ENCODE results near the gene MACF1.

DNA sequence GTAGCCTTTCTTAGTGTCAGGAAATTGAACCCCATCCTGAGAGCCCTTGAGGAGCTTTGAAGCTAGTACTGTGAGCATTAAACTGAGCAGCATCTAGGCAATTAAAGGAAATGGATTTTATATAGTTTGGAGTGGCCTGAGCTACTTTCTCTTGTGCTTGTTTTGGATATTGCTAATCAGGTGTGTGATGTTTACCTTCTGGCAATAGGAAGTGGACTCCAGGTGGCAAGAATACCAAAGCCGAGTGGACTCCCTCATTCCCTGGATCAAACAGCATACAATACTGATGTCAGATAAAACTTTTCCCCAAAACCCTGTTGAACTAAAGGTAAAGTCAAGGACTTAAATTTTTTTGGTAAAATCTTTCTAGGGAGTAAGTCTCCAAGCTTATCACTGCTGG, 79.4 kb downstream of the MACF1 start:
- TF ChIP-seq, protein P1, sequence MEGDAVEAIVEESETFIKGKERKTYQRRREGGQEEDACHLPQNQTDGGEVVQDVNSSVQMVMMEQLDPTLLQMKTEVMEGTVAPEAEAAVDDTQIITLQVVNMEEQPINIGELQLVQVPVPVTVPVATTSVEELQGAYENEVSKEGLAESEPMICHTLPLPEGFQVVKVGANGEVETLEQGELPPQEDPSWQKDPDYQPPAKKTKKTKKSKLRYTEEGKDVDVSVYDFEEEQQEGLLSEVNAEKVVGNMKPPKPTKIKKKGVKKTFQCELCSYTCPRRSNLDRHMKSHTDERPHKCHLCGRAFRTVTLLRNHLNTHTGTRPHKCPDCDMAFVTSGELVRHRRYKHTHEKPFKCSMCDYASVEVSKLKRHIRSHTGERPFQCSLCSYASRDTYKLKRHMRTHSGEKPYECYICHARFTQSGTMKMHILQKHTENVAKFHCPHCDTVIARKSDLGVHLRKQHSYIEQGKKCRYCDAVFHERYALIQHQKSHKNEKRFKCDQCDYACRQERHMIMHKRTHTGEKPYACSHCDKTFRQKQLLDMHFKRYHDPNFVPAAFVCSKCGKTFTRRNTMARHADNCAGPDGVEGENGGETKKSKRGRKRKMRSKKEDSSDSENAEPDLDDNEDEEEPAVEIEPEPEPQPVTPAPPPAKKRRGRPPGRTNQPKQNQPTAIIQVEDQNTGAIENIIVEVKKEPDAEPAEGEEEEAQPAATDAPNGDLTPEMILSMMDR (IDR thresholded peaks at IDR 0.05), result no peak
- TF ChIP-seq POLR2A (IDR thresholded peaks at IDR 0.05), result no peak
